ENCODE results near the gene SCFD1.
"Not testable (repeated sequence)": the region's sequence is repeated elsewhere in the genome, so short reads cannot be mapped to it uniquely, and the experiment has no call there.

The SCFD1 gene

GRCh38 chr14:30600922-30601918 lies 20.9 kb upstream of the SCFD1 start:
- H3K27ac ChIP-seq: no peak overlapping the region
- no peak for TF ChIP-seq CTCF (IDR thresholded peaks at IDR 0.05)
- TF ChIP-seq ZFX (IDR thresholded peaks at IDR 0.05; ENCODE audit: borderline replicate concordance): no peak

GRCh38 chr14:30603402-30603801 lies 18.7 kb upstream of the SCFD1 start:
- H3K27ac ChIP-seq: no peak overlapping the region
- TF ChIP-seq ZFX (IDR thresholded peaks at IDR 0.05; ENCODE audit: borderline replicate concordance): no peak
- TF ChIP-seq CTCF (IDR thresholded peaks at IDR 0.05): no peak

- not testable (repeated sequence) for H3K27ac ChIP-seq
Measured at GRCh38 chr14:30604696-30605095, 17.4 kb upstream of the SCFD1 start.

GRCh38 chr14:30607156-30607780 lies 14.9 kb upstream of the SCFD1 start:
- TF ChIP-seq CTCF (IDR thresholded peaks at IDR 0.05): no peak
- TF ChIP-seq ZFX (IDR thresholded peaks at IDR 0.05; ENCODE audit: borderline replicate concordance): no peak
- no peak overlapping the region for H3K27ac ChIP-seq

GRCh38 chr14:30608533-30609006 lies 13.5 kb upstream of the SCFD1 start:
- peak overlapping the region; percentile 0; the same call in 1 of the 2 replicates for H3K27ac ChIP-seq
- no peak for TF ChIP-seq CTCF (IDR thresholded peaks at IDR 0.05)
- no peak for TF ChIP-seq ZFX (IDR thresholded peaks at IDR 0.05; ENCODE audit: borderline replicate concordance)

GRCh38 chr14:30610787-30611343 lies 11.3 kb upstream of the SCFD1 start:
- TF ChIP-seq CTCF (IDR thresholded peaks at IDR 0.05): peak; percentile 46
- TF ChIP-seq ZFX (IDR thresholded peaks at IDR 0.05; ENCODE audit: borderline replicate concordance): no peak
- peak overlapping the region; percentile 72 for H3K27ac ChIP-seq

GRCh38 chr14:30614155-30614554 lies 8.0 kb upstream of the SCFD1 start:
- TF ChIP-seq CTCF (IDR thresholded peaks at IDR 0.05) (no peak), ZFX (IDR thresholded peaks at IDR 0.05; ENCODE audit: borderline replicate concordance) (no peak)
- H3K27ac ChIP-seq: no peak overlapping the region

Data from 22Rv1 (cell line).